CD14-positive monocyte (primary cell): Measurements from ENCODE around the gene CACNA1G. TPM values are rescaled to one million over a fixed set of nuclear protein-coding genes. Genes with fewer than 3 reads are reported as not detected.
A peak's percentile ranks its signal among the peaks of the same experiment; 100 is the strongest.

Experiments
- DNase-seq, 3 donors: peaks; one replicate each; pipeline ENCODE4 v3.0.0-alpha.2; 2011 to 2022
- H2AFZ ChIP-seq: 2 replicates; pipeline ENCODE4 v1.6.0; 2012; ENCODE audit warnings: mild to moderate bottlenecking, low read depth, low read length, inconsistent platforms; ENCODE audit not compliant: insufficient read depth, poor library complexity, severe bottlenecking
- H3K27ac ChIP-seq, 2 donors: 1 replicate in 1 of 2; 2 replicates in 1 of 2; pipeline ENCODE4 v1.5.1; 2012 to 2013; ENCODE audit warnings: low read length in 2 of 2, control low read depth in 1 of 2, inconsistent platforms in 1 of 2, low read depth in 1 of 2, mild to moderate bottlenecking in 1 of 2
- H3K27me3 ChIP-seq, 2 donors: one replicate each; pipeline versions ENCODE4 v1.6.0 to v1.6.1; 2011 to 2013; ENCODE audit warnings: low read length in 2 of 2; ENCODE audit not compliant: control insufficient read depth in 2 of 2, insufficient read depth in 2 of 2
- H3K36me3 ChIP-seq, 2 donors: replicated peaks in 1 of 2; 1 replicate in 1 of 2; 2 replicates in 1 of 2; pipeline versions ENCODE4 v1.5.1 to v1.6.1; 2012 to 2013; ENCODE audit warnings: low read length in 2 of 2, control low read depth in 1 of 2, inconsistent platforms in 1 of 2, mild to moderate bottlenecking in 1 of 2; ENCODE audit not compliant: insufficient read depth in 2 of 2, control insufficient read depth in 1 of 2
- H3K4me1 ChIP-seq, 2 donors: 1 replicate in 1 of 2; 2 replicates in 1 of 2; pipeline versions ENCODE4 v1.5.1 to v1.6.1; 2012 to 2013; ENCODE audit warnings: low read length in 2 of 2, control low read depth in 1 of 2, inconsistent platforms in 1 of 2, mild to moderate bottlenecking in 1 of 2, moderate library complexity in 1 of 2; ENCODE audit not compliant: insufficient read depth in 2 of 2, control insufficient read depth in 1 of 2
- H3K4me2 ChIP-seq: replicated peaks from 2 replicates; pipeline ENCODE3; 2012; ENCODE audit warnings: low read length, moderate library complexity, mild to moderate bottlenecking; ENCODE audit not compliant: poor library complexity, severe bottlenecking; ENCODE audit errors: extremely low read depth
- H3K4me3 ChIP-seq, 3 experiments: fragments of 200-600 bp in 1 of 3; sonication (generic) in 1 of 3; replicated peaks in 1 of 3; 1 replicate in 2 of 3; 2 replicates in 1 of 3; pipeline ENCODE4 v1.5.1; 2011 to 2013; ENCODE audit warnings: low read length in 3 of 3, mild to moderate bottlenecking in 3 of 3, control low read depth in 2 of 3, low read depth in 2 of 3, inconsistent platforms in 1 of 3, moderate library complexity in 1 of 3
- H3K79me2 ChIP-seq: 2 replicates; pipeline ENCODE4 v1.6.0; 2012; ENCODE audit warnings: mild to moderate bottlenecking, control low read depth, inconsistent platforms, low read length, moderate library complexity; ENCODE audit not compliant: insufficient read depth
- H3K9ac ChIP-seq: 2 replicates; pipeline ENCODE4 v1.6.0; 2017; ENCODE audit warnings: low read length, mild to moderate bottlenecking; ENCODE audit not compliant: insufficient read depth, poor library complexity, severe bottlenecking
- H3K9me3 ChIP-seq, 2 donors: replicated peaks in 1 of 2; 1 replicate in 1 of 2; 2 replicates in 1 of 2; pipeline versions ENCODE4 v1.5.1 to v1.6.1; 2012 to 2013; ENCODE audit warnings: low read length in 2 of 2, control low read depth in 1 of 2; ENCODE audit not compliant: control insufficient read depth in 1 of 2, insufficient read depth in 1 of 2
- H4K20me1 ChIP-seq: 2 replicates; pipeline ENCODE4 v1.6.0; 2012; ENCODE audit warnings: mild to moderate bottlenecking, low read length, control low read depth, moderate library complexity; ENCODE audit not compliant: insufficient read depth
- H3K27ac Mint-ChIP-seq, 7 donors: one replicate each; pipeline ENCODE4 v1.8.0; 2020; ENCODE audit warnings: mild to moderate bottlenecking in 7 of 7, mixed read lengths in 7 of 7, moderate library complexity in 6 of 7, inconsistent platforms in 2 of 7
- H3K27me3 Mint-ChIP-seq, 3 donors: one replicate each; pipeline ENCODE4 v1.8.0; 2021 to 2022; ENCODE audit warnings: low read depth in 3 of 3, mild to moderate bottlenecking in 3 of 3, mixed read lengths in 3 of 3, moderate library complexity in 3 of 3, inconsistent platforms in 1 of 3
- H3K36me3 Mint-ChIP-seq, 2 donors: one replicate each; pipeline ENCODE4 v1.8.0; 2020; ENCODE audit warnings: mixed read lengths in 2 of 2, inconsistent platforms in 1 of 2, mild to moderate bottlenecking in 1 of 2
- H3K4me1 Mint-ChIP-seq: one replicate; pipeline ENCODE4 v1.8.0; 2020; ENCODE audit warnings: mild to moderate bottlenecking, mixed read lengths
- H3K4me3 Mint-ChIP-seq, 2 donors: one replicate each; pipeline ENCODE4 v1.8.0; 2020; ENCODE audit warnings: mild to moderate bottlenecking in 2 of 2, mixed read lengths in 2 of 2, moderate library complexity in 1 of 2
- H3K9me3 Mint-ChIP-seq, 7 donors: one replicate each; pipeline ENCODE4 v1.8.0; 2020 to 2022; ENCODE audit warnings: mixed read lengths in 7 of 7, mild to moderate bottlenecking in 6 of 7, moderate library complexity in 6 of 7, inconsistent platforms in 2 of 7
- CTCF ChIP-seq: fragments of 200-600 bp; IDR thresholded peaks from one replicate; pipeline ENCODE4 v1.8.0; 2022; ENCODE audit warnings: antibody characterized with exemption, mild to moderate bottlenecking
- WGBS: methylation state at CpG from one replicate; pipeline ENCODE4 v1.1.5; 2013; ENCODE audit warnings: missing lambda C conversion rate; ENCODE audit not compliant: insufficient coverage; 5-methylcytosine and 5-hydroxymethylcytosine counted together
- intact Hi-C, 2 donors: fragments of 100-400 bp; cut with micrococcal nuclease; formaldehyde crosslinking; loops; one replicate each; pipeline versions ENCODE4 v1.15.0 to v1.15.1; 2023
- polyA plus RNA-seq, 3 donors: library from polyadenylated mRNA; depleted of rRNA in 1 of 3; unstranded in 2 of 3; stranded (reverse) in 1 of 3; fragments of 300-500 nt in 2 of 3; fragments of >200 nt in 1 of 3; fragmentation: Illumina TruSeq in 2 of 3; gene quantifications; 1 replicate in 2 of 3; 2 replicates in 1 of 3; pipeline ENCODE4 v1.2.3, GENCODE V29; 2012 to 2021

CACNA1G gene
- polyA plus RNA-seq, 3 donors = 0.03 TPM; not detected in 2

GRCh38 chr17:50533720-50534148, 26.8 kb upstream of the CACNA1G start:
- H3K4me1 Mint-ChIP-seq = peaks cover 34% of the 10 kb centered on the region
- Histone ChIP-seq H2AFZ (no peak overlapping the region), H3K9ac (no peak overlapping the region), H3K36me3 (no peaks in the 10 kb centered on the region), H4K20me1 (no peaks in the 10 kb centered on the region), H3K4me2 (no peak overlapping the region), H3K27ac (no peak overlapping the region), H3K4me3 (no peak overlapping the region), H3K9me3 (no peaks in the 10 kb centered on the region), H3K79me2 (no peaks in the 10 kb centered on the region), H3K27me3 (peaks cover 19 to 34% of the 10 kb centered on the region in 2 donors), H3K4me1 (peaks cover 18 to 31% of the 10 kb centered on the region in 2 donors)
- H3K36me3 Mint-ChIP-seq = peaks cover 0 to 7% of the 10 kb centered on the region in 2 donors
- no peak for TF ChIP-seq CTCF
- intact Hi-C loops = no loop called here
- peak overlapping the region in 1 of 7 donors; percentile 74 for H3K27ac Mint-ChIP-seq
- peaks cover 38 to 51% (median 46%) of the 10 kb centered on the region in 3 donors for H3K27me3 Mint-ChIP-seq
- no peak for DNase-seq
- 0% methylated on average over 14 of the region's 17 CpGs for WGBS
- peak overlapping the region; percentile 41 to 77 for H3K4me3 Mint-ChIP-seq
- peaks cover 0 to 6% (median 2%) of the 10 kb centered on the region in 7 donors for H3K9me3 Mint-ChIP-seq

DNA sequence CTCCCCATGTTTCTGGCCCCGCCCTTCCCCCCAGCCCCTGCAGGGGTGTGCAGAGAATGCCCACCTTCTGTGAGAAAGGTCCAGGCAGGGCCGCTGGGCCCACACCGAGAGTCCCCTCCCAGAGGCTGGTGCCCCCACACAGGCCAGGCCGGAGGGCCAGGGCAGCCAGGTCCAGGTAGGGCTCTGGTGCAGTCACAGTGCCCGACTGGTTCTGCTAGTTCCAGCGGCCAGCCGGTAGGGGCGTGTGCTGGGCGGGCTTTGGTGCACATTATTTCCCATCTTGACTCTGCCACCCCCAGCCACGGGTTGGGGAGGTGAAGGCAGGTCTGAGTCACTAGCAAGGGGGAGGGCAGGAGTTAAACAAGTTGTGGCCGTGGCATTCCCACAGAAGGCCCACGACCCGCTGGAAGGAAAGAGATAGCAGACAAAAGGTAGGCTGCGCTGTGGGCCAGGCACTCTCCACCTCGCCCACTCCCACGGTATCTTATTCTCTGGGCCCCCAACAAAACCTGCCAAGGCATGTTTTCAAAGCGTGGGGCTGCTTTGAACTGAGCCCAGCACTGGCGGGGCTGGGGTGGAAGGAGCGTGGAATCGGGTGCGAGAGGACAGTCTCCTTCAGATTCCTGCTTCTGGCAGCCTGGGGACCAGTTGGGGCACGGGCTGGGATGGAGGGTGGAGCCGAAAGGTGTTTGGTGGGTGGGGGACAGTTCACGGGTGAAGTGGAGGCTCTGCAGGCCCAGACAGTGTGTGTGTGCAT, 26.1 kb upstream of the CACNA1G start:
- Histone ChIP-seq H3K79me2 (no peaks in the 10 kb centered on the region), H3K9ac (no peak overlapping the region), H4K20me1 (no peaks in the 10 kb centered on the region), H3K4me1 (peaks cover 18 to 31% of the 10 kb centered on the region in 2 donors), H3K36me3 (no peaks in the 10 kb centered on the region), H3K4me2 (no peak overlapping the region), H3K27ac (no peak overlapping the region), H3K27me3 (peaks cover 19 to 34% of the 10 kb centered on the region in 2 donors), H3K9me3 (no peaks in the 10 kb centered on the region), H2AFZ (no peak overlapping the region), H3K4me3 (no peak overlapping the region)
- Mint-ChIP-seq H3K27me3 (peaks cover 38 to 53% (median 44%) of the 10 kb centered on the region in 3 donors), H3K9me3 (peaks cover 0 to 6% (median 2%) of the 10 kb centered on the region in 7 donors), H3K27ac (peak overlapping the region in 1 of 7 donors; percentile 54), H3K4me1 (peaks cover 34% of the 10 kb centered on the region), H3K4me3 (peak overlapping the region in 1 of 2 donors; percentile 81), H3K36me3 (peaks cover 0 to 7% of the 10 kb centered on the region in 2 donors)
- WGBS = 69% methylated on average over 19 of the region's 24 CpGs
- TF ChIP-seq CTCF = peak; percentile 53
- DNase-seq = no peak
- intact Hi-C loops = no loop called here
